ENCODE measurements around the gene C4orf50.

DNA sequence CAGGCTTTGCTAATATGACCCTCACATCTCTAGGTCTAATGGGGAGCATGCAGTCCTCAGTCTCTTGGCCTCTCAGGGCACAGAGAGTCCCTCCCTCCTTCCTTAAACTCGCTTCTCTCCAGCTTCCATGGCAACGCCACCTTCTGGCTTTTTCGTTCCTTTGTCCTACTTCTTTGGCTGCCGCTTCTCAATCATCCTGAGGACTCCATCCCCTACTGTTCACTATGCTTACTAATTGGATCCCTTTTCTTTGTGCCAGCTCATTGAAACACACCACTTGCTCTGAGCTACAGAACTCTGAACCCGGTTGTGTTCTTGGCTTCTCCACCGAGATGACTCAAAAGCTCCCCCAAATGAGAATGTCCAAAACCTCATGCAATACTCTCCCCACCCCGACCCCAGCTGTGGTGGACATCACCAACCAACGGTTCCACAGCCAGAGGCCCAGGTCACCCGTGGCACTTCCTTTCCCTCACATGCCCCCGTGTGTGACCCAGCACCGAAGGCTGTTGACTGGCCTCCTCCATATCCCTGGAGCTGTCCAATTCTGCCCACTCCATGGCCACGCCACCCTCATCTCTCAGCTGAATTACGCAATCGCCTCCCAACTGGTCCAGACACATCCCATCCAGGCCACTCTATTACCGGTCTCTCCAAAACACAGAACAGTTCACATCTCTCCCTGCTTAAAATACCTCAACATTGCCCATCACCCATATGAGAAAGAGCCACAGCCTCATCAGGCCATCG is 160.0 kb downstream of the C4orf50 start:
- TF ChIP-seq FOXM1 (IDR thresholded peaks at IDR 0.05; ENCODE audit: borderline replicate concordance): no peak
- no peak for TF ChIP-seq L3MBTL2 (conservative IDR thresholded peaks at IDR 0.05)
- TF ChIP-seq SP1 (IDR thresholded peaks at IDR 0.05): no peak
- no peak for TF ChIP-seq TARDBP (IDR thresholded peaks at IDR 0.05)
- TF ChIP-seq SUZ12 (IDR thresholded peaks at IDR 0.05): no peak
- TF ChIP-seq, protein P1, sequence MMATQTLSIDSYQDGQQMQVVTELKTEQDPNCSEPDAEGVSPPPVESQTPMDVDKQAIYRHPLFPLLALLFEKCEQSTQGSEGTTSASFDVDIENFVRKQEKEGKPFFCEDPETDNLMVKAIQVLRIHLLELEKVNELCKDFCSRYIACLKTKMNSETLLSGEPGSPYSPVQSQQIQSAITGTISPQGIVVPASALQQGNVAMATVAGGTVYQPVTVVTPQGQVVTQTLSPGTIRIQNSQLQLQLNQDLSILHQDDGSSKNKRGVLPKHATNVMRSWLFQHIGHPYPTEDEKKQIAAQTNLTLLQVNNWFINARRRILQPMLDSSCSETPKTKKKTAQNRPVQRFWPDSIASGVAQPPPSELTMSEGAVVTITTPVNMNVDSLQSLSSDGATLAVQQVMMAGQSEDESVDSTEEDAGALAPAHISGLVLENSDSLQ (IDR thresholded peaks at IDR 0.05): no peak
- no peak for TF ChIP-seq ZNF384 (IDR thresholded peaks at IDR 0.05)
- no peak for TF ChIP-seq ELF4 (IDR thresholded peaks at IDR 0.05)
